H1 (cell line): ENCODE data around the gene IVNS1ABP. TPM values are rescaled to one million over a fixed set of nuclear protein-coding genes. Genes with fewer than 3 reads are reported as not detected.

Experiments
- CHD1 ChIP-seq: IDR thresholded peaks from 2 replicates; pipeline ENCODE4 v1.6.1; 2012; ENCODE audit warnings: low read depth, low read length, improper control_type of control experiment
- CHD2 ChIP-seq: IDR thresholded peaks from 2 replicates; pipeline ENCODE4 v1.6.1; 2012; ENCODE audit warnings: low read length, improper control_type of control experiment
- KDM4A ChIP-seq: IDR thresholded peaks from one replicate; pipeline ENCODE4 v1.7.1; 2012; ENCODE audit warnings: low read depth, mild to moderate bottlenecking, moderate library complexity, low read length, inconsistent platforms; ENCODE audit not compliant: severe bottlenecking
- RAD21 ChIP-seq, 2 experiments: IDR thresholded peaks in 1 of 2; conservative IDR thresholded peaks in 1 of 2; 2 replicates each; pipeline ENCODE4 v1.6.1; 2011; ENCODE audit warnings: low read depth in 2 of 2, low read length in 2 of 2, improper control_type of control experiment in 1 of 2, inconsistent platforms in 1 of 2, mild to moderate bottlenecking in 1 of 2, moderate library complexity in 1 of 2
- TBP ChIP-seq: IDR thresholded peaks from 2 replicates; pipeline ENCODE4 v1.6.1; 2011; ENCODE audit warnings: low read depth, low read length, improper control_type of control experiment
- polyA plus RNA-seq, 7 experiments: library from polyadenylated mRNA; depleted of rRNA in 3 of 7; stranded (reverse) in 5 of 7; unstranded in 2 of 7; fragments of >200 nt in 5 of 7; fragments of 200-250 nt in 2 of 7; gene quantifications; 1 replicate in 5 of 7; 2 replicates in 1 of 7; 4 replicates in 1 of 7; pipeline versions ENCODE4 v1.2.1 to v1.2.3, GENCODE V29; 2011 to 2013; ENCODE audit warnings: missing spikeins in 2 of 7, mixed read lengths in 2 of 7
- total RNA-seq: library from RNA; stranded (reverse); fragmentation: NEBNext Ultra II Directional; extraction: Animal tissue kit (Norgen Biotek cat#: 25700); gene quantifications from 2 replicates; pipeline ENCODE4 v1.2.1, GENCODE V29; 2021
- TF ChIP-seq, protein P1 (sequence below): IDR thresholded peaks from 2 replicates; pipeline ENCODE4 v1.6.1; 2012; ENCODE audit warnings: inconsistent platforms
- TF ChIP-seq, protein P2 (sequence below): IDR thresholded peaks from 2 replicates; pipeline ENCODE4 v1.6.1; 2012; ENCODE audit warnings: low read length, inconsistent platforms

The IVNS1ABP gene
- total and polyA plus RNA-seq, 2 of the 8 experiments (the other 6 are each of a cell fraction or from before 2014, with no cell fraction given), result 65.9 to 189 TPM

DNA sequence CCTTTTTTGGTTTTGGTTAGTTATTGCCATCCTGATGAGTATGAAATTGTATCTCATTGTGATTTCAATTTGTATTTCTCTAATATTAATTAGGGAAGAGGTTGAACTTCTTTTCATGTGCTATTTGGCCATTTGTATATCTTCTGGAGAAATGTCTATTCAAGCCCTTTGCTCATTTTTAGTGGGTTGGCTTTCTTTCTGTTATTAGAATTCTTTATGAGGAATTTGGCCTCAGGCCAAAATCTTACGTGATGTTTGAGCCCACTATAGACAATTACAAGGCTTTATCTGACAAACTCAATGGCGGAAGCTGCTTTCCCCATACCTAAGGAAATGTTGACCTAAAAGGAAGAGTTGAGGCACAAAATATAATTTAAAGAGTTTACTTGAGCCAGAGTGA, 32.9 kb downstream of the IVNS1ABP start (continued):
- TF ChIP-seq RAD21 (IDR thresholded peaks at IDR 0.05 in 1 of 2, conservative IDR thresholded peaks at IDR 0.05 in 1 of 2; ENCODE audit: low read depth in 2 of 2, low read length in 2 of 2) (no peak), CHD1 (no peak), TBP (no peak), CHD2 (no peak), KDM4A (no peak)
- TF ChIP-seq, protein P1, sequence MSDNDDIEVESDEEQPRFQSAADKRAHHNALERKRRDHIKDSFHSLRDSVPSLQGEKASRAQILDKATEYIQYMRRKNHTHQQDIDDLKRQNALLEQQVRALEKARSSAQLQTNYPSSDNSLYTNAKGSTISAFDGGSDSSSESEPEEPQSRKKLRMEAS, result no peak
- TF ChIP-seq, protein P2, sequence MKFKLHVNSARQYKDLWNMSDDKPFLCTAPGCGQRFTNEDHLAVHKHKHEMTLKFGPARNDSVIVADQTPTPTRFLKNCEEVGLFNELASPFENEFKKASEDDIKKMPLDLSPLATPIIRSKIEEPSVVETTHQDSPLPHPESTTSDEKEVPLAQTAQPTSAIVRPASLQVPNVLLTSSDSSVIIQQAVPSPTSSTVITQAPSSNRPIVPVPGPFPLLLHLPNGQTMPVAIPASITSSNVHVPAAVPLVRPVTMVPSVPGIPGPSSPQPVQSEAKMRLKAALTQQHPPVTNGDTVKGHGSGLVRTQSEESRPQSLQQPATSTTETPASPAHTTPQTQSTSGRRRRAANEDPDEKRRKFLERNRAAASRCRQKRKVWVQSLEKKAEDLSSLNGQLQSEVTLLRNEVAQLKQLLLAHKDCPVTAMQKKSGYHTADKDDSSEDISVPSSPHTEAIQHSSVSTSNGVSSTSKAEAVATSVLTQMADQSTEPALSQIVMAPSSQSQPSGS, result no peak
